ENCODE data around the gene PACSIN2.

PACSIN2 gene

GRCh38 chr22:42932857-42933484, 82.0 kb downstream of the PACSIN2 start:
- H3K4me3 ChIP-seq (ENCODE audit: low read depth, low read length): peak overlapping the region; percentile 51
- DNase-seq (ENCODE audit: low read depth): no peak
- TF ChIP-seq CTCF (IDR thresholded peaks at IDR 0.05; ENCODE audit: insufficient read depth, low read depth, low read length, missing control alignments): no peak

GRCh38 chr22:42932197-42932519, 82.8 kb downstream of the PACSIN2 start:
- TF ChIP-seq CTCF (IDR thresholded peaks at IDR 0.05; ENCODE audit: insufficient read depth, low read depth, low read length, missing control alignments): no peak
- peak overlapping the region; percentile 51 for H3K4me3 ChIP-seq (ENCODE audit: low read depth, low read length)
- no peak for DNase-seq (ENCODE audit: low read depth)

GRCh38 chr22:42931421-42932196, 83.3 kb downstream of the PACSIN2 start:
- TF ChIP-seq CTCF (IDR thresholded peaks at IDR 0.05; ENCODE audit: insufficient read depth, low read depth, low read length, missing control alignments): no peak
- DNase-seq (ENCODE audit: low read depth): peak; percentile 83
- peak overlapping the region; percentile 51 for H3K4me3 ChIP-seq (ENCODE audit: low read depth, low read length)

- peak overlapping the region; percentile 18 for H3K4me3 ChIP-seq (ENCODE audit: low read depth, low read length)
- peak; percentile 58 for DNase-seq (ENCODE audit: low read depth)
- TF ChIP-seq CTCF (IDR thresholded peaks at IDR 0.05; ENCODE audit: insufficient read depth, low read depth, low read length, missing control alignments): no peak
Observed at GRCh38 chr22:42930810-42931420, 84.0 kb downstream of the PACSIN2 start.

GRCh38 chr22:42929838-42930155, 85.2 kb downstream of the PACSIN2 start:
- no peak overlapping the region for H3K4me3 ChIP-seq (ENCODE audit: low read depth, low read length)
- TF ChIP-seq CTCF (IDR thresholded peaks at IDR 0.05; ENCODE audit: insufficient read depth, low read depth, low read length, missing control alignments): no peak
- DNase-seq (ENCODE audit: low read depth): no peak

GRCh38 chr22:42928969-42929837, 85.7 kb downstream of the PACSIN2 start:
- TF ChIP-seq CTCF (IDR thresholded peaks at IDR 0.05; ENCODE audit: insufficient read depth, low read depth, low read length, missing control alignments): no peak
- peak; percentile 60 for DNase-seq (ENCODE audit: low read depth)
- no peak overlapping the region for H3K4me3 ChIP-seq (ENCODE audit: low read depth, low read length)
